DND-41 (cell line): ENCODE results near the gene VAV2.

Experiments
- ATAC-seq: fragments of 200-7000 bp; cut with Tn5 transposase; 3 replicates; pipeline ENCODE4 v1.9.1; 2021; ENCODE audit warnings: low read depth; ENCODE audit not compliant: insufficient read depth
- DNase-seq: peaks from one replicate; pipeline ENCODE4 v3.0.0-alpha.2; 2020
- H2AFZ ChIP-seq: 2 replicates; pipeline ENCODE4 v1.6.0; 2012; ENCODE audit warnings: low read depth, low read length
- H3K27ac ChIP-seq: 2 replicates; pipeline ENCODE4 v1.5.1; 2012; ENCODE audit warnings: low read length, inconsistent platforms
- H3K27me3 ChIP-seq: fragments of 200-600 bp; sonication (generic); 2 replicates; pipeline ENCODE4 v1.6.0; 2012; ENCODE audit warnings: low read length, mild to moderate bottlenecking, inconsistent platforms; ENCODE audit not compliant: insufficient read depth, poor library complexity
- H3K36me3 ChIP-seq: 2 replicates; pipeline ENCODE4 v1.5.1; 2012; ENCODE audit warnings: low read length, inconsistent platforms; ENCODE audit not compliant: insufficient read depth
- H3K4me1 ChIP-seq: 2 replicates; pipeline ENCODE4 v1.5.1; 2012; ENCODE audit warnings: mild to moderate bottlenecking, low read length; ENCODE audit not compliant: insufficient read depth
- H3K4me2 ChIP-seq: 2 replicates; pipeline ENCODE4 v1.6.0; 2012; ENCODE audit warnings: mild to moderate bottlenecking, moderate library complexity, low read length, inconsistent platforms; ENCODE audit not compliant: insufficient read depth
- H3K4me3 ChIP-seq, 2 experiments: fragments of 200-600 bp in 1 of 2; shearing (Covaris generic) in 1 of 2; 2 replicates each; pipeline ENCODE4 v1.5.1; 2012 to 2016; ENCODE audit warnings: inconsistent platforms in 2 of 2, low read length in 2 of 2, mild to moderate bottlenecking in 2 of 2, low read depth in 1 of 2, moderate library complexity in 1 of 2
- H3K79me2 ChIP-seq: 2 replicates; pipeline ENCODE4 v1.6.0; 2012; ENCODE audit warnings: low read length, inconsistent platforms; ENCODE audit not compliant: insufficient read depth
- H3K9ac ChIP-seq: 2 replicates; pipeline ENCODE4 v1.6.0; 2012; ENCODE audit warnings: low read depth, mild to moderate bottlenecking, inconsistent platforms, low read length, moderate library complexity
- H3K9me3 ChIP-seq: 2 replicates; pipeline ENCODE4 v1.5.1; 2012; ENCODE audit warnings: low read length, moderate library complexity, mild to moderate bottlenecking, inconsistent platforms; ENCODE audit not compliant: insufficient read depth, severe bottlenecking
- H4K20me1 ChIP-seq: 2 replicates; pipeline ENCODE4 v1.6.0; 2012; ENCODE audit warnings: low read length; ENCODE audit not compliant: insufficient read depth
- CTCF ChIP-seq: IDR thresholded peaks from 2 replicates; pipeline ENCODE4 v1.5.1; 2012; ENCODE audit warnings: borderline replicate concordance, low read length, moderate library complexity, mild to moderate bottlenecking; ENCODE audit not compliant: poor library complexity, severe bottlenecking; ENCODE audit errors: extremely low read depth
- EZH2 ChIP-seq: IDR thresholded peaks from 3 replicates; pipeline ENCODE4 v1.6.1; 2012; ENCODE audit warnings: borderline replicate concordance, low read depth, mild to moderate bottlenecking, moderate library complexity, low read length, inconsistent platforms; ENCODE audit not compliant: severe bottlenecking

VAV2 gene

GRCh38 chr9:133905493-133905892 is 86.6 kb downstream of the VAV2 start:
- no peak overlapping the region for H3K9ac ChIP-seq
- ATAC-seq (no peak), DNase-seq (no peak)
- no peak for TF ChIP-seq CTCF
- no peak for TF ChIP-seq EZH2
- no peaks in the 10 kb centered on the region; the same call in 1 of the 2 replicates for H4K20me1 ChIP-seq
- no peaks in the 10 kb centered on the region for H3K36me3 ChIP-seq
- H3K4me2 ChIP-seq: no peak overlapping the region
- no peaks in the 10 kb centered on the region for H3K27me3 ChIP-seq
- H2AFZ ChIP-seq: no peak overlapping the region
- no peaks in the 10 kb centered on the region for H3K79me2 ChIP-seq
- no peak overlapping the region for H3K4me3 ChIP-seq
- H3K4me1 ChIP-seq: no peaks in the 10 kb centered on the region
- H3K27ac ChIP-seq: no peak overlapping the region
- H3K9me3 ChIP-seq: no peaks in the 10 kb centered on the region

GRCh38 chr9:133904346-133905090 is 87.6 kb downstream of the VAV2 start:
- no peaks in the 10 kb centered on the region; the same call in 1 of the 2 replicates for H4K20me1 ChIP-seq
- no peak overlapping the region for H3K9ac ChIP-seq
- no peaks in the 10 kb centered on the region for H3K9me3 ChIP-seq
- DNase-seq (no peak), ATAC-seq (no peak)
- H2AFZ ChIP-seq: no peak overlapping the region
- H3K4me1 ChIP-seq: no peaks in the 10 kb centered on the region
- H3K27me3 ChIP-seq: no peaks in the 10 kb centered on the region
- TF ChIP-seq EZH2: no peak
- no peak for TF ChIP-seq CTCF
- H3K79me2 ChIP-seq: no peaks in the 10 kb centered on the region
- H3K36me3 ChIP-seq: no peaks in the 10 kb centered on the region
- H3K4me2 ChIP-seq: no peak overlapping the region
- no peak overlapping the region for H3K4me3 ChIP-seq
- H3K27ac ChIP-seq: no peak overlapping the region

GRCh38 chr9:133901184-133901835 is 90.8 kb downstream of the VAV2 start:
- Histone ChIP-seq H3K9me3 (no peaks in the 10 kb centered on the region), H3K36me3 (no peaks in the 10 kb centered on the region), H3K4me1 (no peaks in the 10 kb centered on the region), H2AFZ (no peak overlapping the region), H3K27me3 (no peaks in the 10 kb centered on the region), H4K20me1 (no peaks in the 10 kb centered on the region; the same call in 1 of the 2 replicates), H3K27ac (no peak overlapping the region), H3K9ac (no peak overlapping the region), H3K79me2 (no peaks in the 10 kb centered on the region), H3K4me2 (no peak overlapping the region), H3K4me3 (no peak overlapping the region)
- ATAC-seq: no peak
- no peak for DNase-seq
- no peak for TF ChIP-seq CTCF
- no peak for TF ChIP-seq EZH2
